Neural cell (in vitro differentiated cells): ENCODE data around the gene DIS3L2. TPM values are rescaled to one million over a fixed set of nuclear protein-coding genes. Genes with fewer than 3 reads are reported as not detected.

Source experiments
- H2AFZ ChIP-seq: fragments of 200-600, 300-800 bp; sonication (generic), shearing (Covaris generic); 2 replicates; pipeline ENCODE4 v1.6.0; 2014; ENCODE audit warnings: low read depth, mild to moderate bottlenecking, antibody characterized with exemption, low read length, moderate library complexity
- H3F3A ChIP-seq: fragments of 200-600 bp; shearing (Covaris generic); 2 replicates; pipeline ENCODE4 v1.6.1; 2016; ENCODE audit warnings: mild to moderate bottlenecking, moderate library complexity, mixed read lengths, antibody characterized with exemption, low read length; ENCODE audit not compliant: insufficient read depth, poor library complexity, severe bottlenecking
- H3K27ac ChIP-seq: fragments of 200-600, 300-800 bp; sonication (generic), shearing (Covaris generic); 2 replicates; pipeline ENCODE4 v1.5.1; 2014; ENCODE audit warnings: mild to moderate bottlenecking, low read length, moderate library complexity
- H3K27me3 ChIP-seq: fragments of 300-800, 200-600 bp; sonication (generic), shearing (Covaris generic); 2 replicates; pipeline ENCODE4 v1.6.0; 2014; ENCODE audit warnings: mild to moderate bottlenecking, low read depth, low read length, moderate library complexity; ENCODE audit not compliant: insufficient read depth
- H3K36me3 ChIP-seq: fragments of 300-800, 200-600 bp; sonication (generic), shearing (Covaris generic); 2 replicates; pipeline ENCODE4 v1.5.1; 2014; ENCODE audit warnings: mild to moderate bottlenecking, antibody characterized with exemption, low read length, moderate library complexity; ENCODE audit not compliant: insufficient read depth
- H3K4me2 ChIP-seq: fragments of 300-800, 200-600 bp; sonication (generic), shearing (Covaris generic); 2 replicates; pipeline ENCODE4 v1.6.0; 2014; ENCODE audit warnings: mild to moderate bottlenecking, low read length
- H3K4me3 ChIP-seq: fragments of 300-800, 200-600 bp; sonication (generic), shearing (Covaris generic); 2 replicates; pipeline ENCODE4 v1.5.1; 2014; ENCODE audit warnings: mild to moderate bottlenecking, low read length, moderate library complexity
- H3K79me2 ChIP-seq: fragments of 200-600 bp; shearing (Covaris generic); replicated peaks from 2 replicates; pipeline ENCODE4 v1.6.0; 2014; ENCODE audit warnings: mild to moderate bottlenecking, low read length, moderate library complexity; ENCODE audit not compliant: insufficient read depth
- H3K9ac ChIP-seq: fragments of 300-800, 200-600 bp; sonication (generic), shearing (Covaris generic); 2 replicates; pipeline ENCODE4 v1.6.1; 2016; ENCODE audit warnings: mild to moderate bottlenecking, low read length, mixed read lengths
- H3K9me2 ChIP-seq: fragments of 200-600 bp; shearing (Covaris generic); 2 replicates; pipeline ENCODE4 v1.6.1; 2016; ENCODE audit warnings: mild to moderate bottlenecking, low read length, mixed read lengths; ENCODE audit not compliant: insufficient read depth
- H3K9me3 ChIP-seq: fragments of 200-600, 300-800 bp; sonication (generic), shearing (Covaris generic); 2 replicates; pipeline ENCODE4 v1.6.1; 2016; ENCODE audit warnings: mild to moderate bottlenecking, mixed run types, low read length, moderate library complexity, mixed read lengths
- H4K20me1 ChIP-seq: fragments of 200-600 bp; shearing (Covaris generic); 2 replicates; pipeline ENCODE4 v1.6.1; 2016; ENCODE audit warnings: mild to moderate bottlenecking, mixed run types; ENCODE audit not compliant: insufficient read depth
- CTCF ChIP-seq: fragments of 450-650 bp; IDR thresholded peaks from 2 replicates; pipeline ENCODE4 v1.5.1; 2014; ENCODE audit warnings: antibody characterized with exemption, mild to moderate bottlenecking, moderate library complexity; ENCODE audit not compliant: poor library complexity, severe bottlenecking
- EP300 ChIP-seq: fragments of 450-650 bp; conservative IDR thresholded peaks from 2 replicates; pipeline ENCODE4 v1.6.1; 2014; ENCODE audit warnings: antibody characterized with exemption, mild to moderate bottlenecking, moderate library complexity; ENCODE audit not compliant: poor library complexity, severe bottlenecking
- EZH2 ChIP-seq: fragments of 200-600, 300-800 bp; shearing (Covaris generic), sonication (generic); IDR thresholded peaks from 2 replicates; pipeline ENCODE4 v1.6.1; 2014; ENCODE audit warnings: antibody characterized with exemption, low read length, borderline replicate concordance, mild to moderate bottlenecking; ENCODE audit not compliant: insufficient read depth, poor library complexity, severe bottlenecking
- MXI1 ChIP-seq: fragments of 450-650 bp; conservative IDR thresholded peaks from 2 replicates; pipeline ENCODE4 v1.6.1; 2014; ENCODE audit warnings: antibody characterized with exemption, mild to moderate bottlenecking; ENCODE audit not compliant: poor library complexity, severe bottlenecking
- POLR2AphosphoS5 ChIP-seq: IDR thresholded peaks from 2 replicates; pipeline ENCODE4 v1.6.1; 2012
- RAD21 ChIP-seq: fragments of 450-650 bp; conservative IDR thresholded peaks from 2 replicates; pipeline ENCODE4 v1.6.1; 2014; ENCODE audit warnings: antibody characterized with exemption, mild to moderate bottlenecking, moderate library complexity
- REST ChIP-seq: IDR thresholded peaks from 2 replicates; pipeline ENCODE4 v1.6.1; 2012; ENCODE audit warnings: borderline replicate concordance
- SMC3 ChIP-seq: fragments of 450-650 bp; conservative IDR thresholded peaks from 2 replicates; pipeline ENCODE4 v1.6.1; 2014; ENCODE audit warnings: antibody characterized with exemption, mild to moderate bottlenecking, moderate library complexity; ENCODE audit not compliant: poor library complexity
- TAF1 ChIP-seq: IDR thresholded peaks from 2 replicates; pipeline ENCODE4 v1.6.1; 2012; ENCODE audit warnings: low read depth
- polyA plus RNA-seq: library from polyadenylated mRNA; depleted of rRNA; stranded (reverse); fragments of >200 nt; gene quantifications from 2 replicates; pipeline ENCODE4 v1.2.3, GENCODE V29; 2014

The DIS3L2 gene
- polyA plus RNA-seq, 1 donor from 2014 or later: 20.0 TPM

GRCh38 chr2:232126301-232127099 is 165.0 kb downstream of the DIS3L2 start:
- TF ChIP-seq SMC3: no peak
- TF ChIP-seq RAD21: no peak
- TF ChIP-seq REST: no peak
- no peak for TF ChIP-seq EZH2
- TF ChIP-seq EP300: no peak
- TF ChIP-seq POLR2AphosphoS5: no peak
- TF ChIP-seq TAF1: no peak
- TF ChIP-seq CTCF: no peak
- no peak for TF ChIP-seq MXI1
- H3K9ac ChIP-seq: no peak overlapping the region
- H4K20me1 ChIP-seq: no peaks in the 10 kb centered on the region
- H3K79me2 ChIP-seq: no peaks in the 10 kb centered on the region
- no peaks in the 10 kb centered on the region for H3F3A ChIP-seq
- H3K36me3 ChIP-seq: no peaks in the 10 kb centered on the region
- H3K4me2 ChIP-seq: no peak overlapping the region
- no peak overlapping the region for H3K4me3 ChIP-seq
- no peaks in the 10 kb centered on the region for H3K9me2 ChIP-seq
- H3K27me3 ChIP-seq: no peaks in the 10 kb centered on the region
- H2AFZ ChIP-seq: no peak overlapping the region
- H3K9me3 ChIP-seq: no peaks in the 10 kb centered on the region
- H3K27ac ChIP-seq: no peak overlapping the region

- Histone ChIP-seq H3K9me3 (no peaks in the 10 kb centered on the region), H4K20me1 (no peaks in the 10 kb centered on the region), H3K79me2 (no peaks in the 10 kb centered on the region), H3K27me3 (no peaks in the 10 kb centered on the region), H3K9me2 (no peaks in the 10 kb centered on the region), H3K27ac (no peak overlapping the region), H3K4me3 (no peak overlapping the region), H3K9ac (no peak overlapping the region), H3K36me3 (no peaks in the 10 kb centered on the region), H3K4me2 (no peak overlapping the region), H3F3A (no peaks in the 10 kb centered on the region), H2AFZ (no peak overlapping the region)
- TF ChIP-seq SMC3: no peak
- no peak for TF ChIP-seq POLR2AphosphoS5
- TF ChIP-seq REST: no peak
- TF ChIP-seq TAF1: no peak
- no peak for TF ChIP-seq EP300
- no peak for TF ChIP-seq MXI1
- no peak for TF ChIP-seq RAD21
- TF ChIP-seq EZH2: no peak
- TF ChIP-seq CTCF: no peak
These were observed 168.0 kb downstream of the DIS3L2 start for GRCh38 chr2:232129483-232129882.
